GM06990 (cell line): ENCODE data around the gene CCDC187.

Experiments used
- DNase-seq: peaks from one replicate; pipeline ENCODE4 v3.0.0-alpha.2; 2011; ENCODE audit not compliant: insufficient read length; ENCODE audit errors: extremely low read depth
- H3K27me3 ChIP-seq: replicated peaks from 2 replicates; pipeline ENCODE4 v1.6.0; 2011; ENCODE audit warnings: low read length; ENCODE audit not compliant: control insufficient read depth, insufficient read depth
- H3K36me3 ChIP-seq: 2 replicates; pipeline ENCODE4 v1.5.1; 2011; ENCODE audit warnings: low read length; ENCODE audit not compliant: control insufficient read depth, insufficient read depth
- H3K4me3 ChIP-seq: replicated peaks from 2 replicates; pipeline ENCODE4 v1.5.1; 2011; ENCODE audit warnings: low read depth, mild to moderate bottlenecking, control low read depth, low read length
- CTCF ChIP-seq: IDR thresholded peaks from 2 replicates; pipeline ENCODE4 v1.5.1; 2011; ENCODE audit warnings: low read length, control low read depth, mild to moderate bottlenecking, inconsistent platforms; ENCODE audit not compliant: insufficient read depth, poor library complexity, severe bottlenecking

Gene CCDC187

DNA sequence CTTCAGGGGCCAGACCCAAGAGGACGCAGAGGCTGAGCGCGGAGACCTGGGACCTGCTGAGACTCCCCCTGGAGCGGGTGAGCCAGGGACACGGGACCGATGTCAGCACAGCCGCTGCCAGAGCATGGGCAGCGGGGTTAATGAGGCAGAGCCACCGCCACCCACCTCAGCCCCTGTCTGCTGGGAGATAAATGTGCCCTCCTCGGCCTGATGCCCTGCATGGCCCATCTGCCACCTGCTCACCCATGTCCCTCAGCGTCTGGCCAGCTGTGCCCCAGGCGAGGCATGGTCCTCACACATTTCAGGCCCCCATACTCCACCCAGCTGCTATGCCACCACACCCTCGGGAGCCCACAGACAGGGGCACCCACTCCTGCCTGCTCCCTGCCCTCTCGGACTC lies 44.8 kb upstream of the CCDC187 start:
- Histone ChIP-seq H3K27me3 (no peaks in the 10 kb centered on the region; the same call in 1 of the 2 replicates), H3K36me3 (no peaks in the 10 kb centered on the region), H3K4me3 (no peak overlapping the region)
- no peak for DNase-seq
- TF ChIP-seq CTCF = no peak

DNA sequence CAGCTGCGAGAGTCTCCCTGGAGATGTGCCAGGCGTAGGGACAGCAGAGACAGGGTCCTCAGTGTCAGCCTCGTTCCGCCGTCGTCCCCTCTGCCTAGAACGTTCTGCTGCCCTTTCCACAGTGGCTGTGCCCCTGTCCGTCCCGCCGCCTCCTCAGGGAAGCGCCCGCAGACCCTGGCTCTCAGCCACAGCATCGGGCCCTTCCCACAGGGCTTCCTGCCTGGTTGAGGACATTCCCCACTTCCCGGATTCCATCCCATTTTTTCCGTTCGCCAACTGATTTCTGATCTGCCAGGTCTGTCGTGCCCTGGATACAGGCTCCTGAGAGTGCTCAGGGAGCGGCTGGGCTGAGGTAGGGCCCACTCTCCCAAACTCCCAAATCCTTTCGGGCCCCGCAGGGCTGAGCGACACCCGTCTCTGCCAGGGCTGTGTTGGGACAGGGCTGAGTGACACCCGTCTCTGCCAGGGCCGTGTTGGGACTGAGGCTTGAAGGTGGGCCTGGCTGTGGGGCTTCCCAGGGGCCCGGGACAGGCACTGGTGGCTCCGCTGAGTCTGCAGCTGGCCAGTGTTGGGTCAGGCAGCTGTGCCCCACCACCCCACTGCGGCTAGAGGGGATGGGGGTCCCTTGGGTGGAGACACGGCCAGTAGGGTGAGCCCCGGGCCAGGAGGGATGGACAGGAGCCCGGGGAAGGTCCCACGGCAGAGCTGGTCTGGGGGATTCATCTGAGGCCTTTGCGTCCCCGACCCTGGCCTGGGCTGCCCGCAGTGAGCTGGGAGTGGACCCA lies 43.8 kb upstream of the CCDC187 start:
- no peaks in the 10 kb centered on the region; the same call in 1 of the 2 replicates for H3K27me3 ChIP-seq
- TF ChIP-seq CTCF = no peak
- no peaks in the 10 kb centered on the region for H3K36me3 ChIP-seq
- no peak for DNase-seq
- no peak overlapping the region for H3K4me3 ChIP-seq

GRCh38 chr9:136346927-136347465 lies 43.1 kb upstream of the CCDC187 start:
- DNase-seq = no peak
- no peak for TF ChIP-seq CTCF

DNA sequence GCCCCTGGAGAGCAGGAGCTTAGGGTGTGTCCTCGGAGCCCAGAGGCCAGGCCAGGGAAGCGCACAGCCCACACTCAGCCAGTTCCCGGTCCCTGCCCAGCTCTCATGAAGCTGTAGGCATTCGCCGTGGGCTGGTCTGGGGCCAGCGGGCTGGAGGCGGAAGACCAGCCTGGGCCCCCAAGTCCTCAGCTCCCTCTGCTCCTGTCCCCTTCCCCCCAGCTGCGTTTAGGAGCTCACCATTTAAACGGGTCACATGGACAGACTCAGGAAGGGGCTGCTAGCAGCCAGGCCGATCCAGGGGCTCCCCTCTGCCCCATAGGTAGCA lies 42.2 kb upstream of the CCDC187 start:
- no peak for DNase-seq
- Histone ChIP-seq H3K27me3 (no peaks in the 10 kb centered on the region), H3K36me3 (no peaks in the 10 kb centered on the region), H3K4me3 (no peak overlapping the region)
- no peak for TF ChIP-seq CTCF

More at GRCh38 chr9:136346927-136347465, 43.1 kb upstream of the CCDC187 start:
- Histone ChIP-seq H3K36me3 (no peaks in the 10 kb centered on the region), H3K4me3 (no peak overlapping the region), H3K27me3 (no peaks in the 10 kb centered on the region)

GRCh38 chr9:136345281-136346156 lies 41.6 kb upstream of the CCDC187 start:
- Histone ChIP-seq H3K4me3 (no peak overlapping the region), H3K27me3 (no peaks in the 10 kb centered on the region), H3K36me3 (no peaks in the 10 kb centered on the region)
- DNase-seq = no peak
- no peak for TF ChIP-seq CTCF
